Stimulated activated CD4-positive, alpha-beta T cell treated with anti-CD3 and anti-CD28 coated beads, Interleukin-15, amount 100 ng/mL, for 1 hour (primary cell): ENCODE measurements around the gene TLCD4.

Source experiments
- DNase-seq, 2 donors: peaks; one replicate each; pipeline ENCODE4 v3.0.0-alpha.2; 2020; ENCODE audit warnings: low read depth in 1 of 2, low spot score in 1 of 2

Gene TLCD4

DNA sequence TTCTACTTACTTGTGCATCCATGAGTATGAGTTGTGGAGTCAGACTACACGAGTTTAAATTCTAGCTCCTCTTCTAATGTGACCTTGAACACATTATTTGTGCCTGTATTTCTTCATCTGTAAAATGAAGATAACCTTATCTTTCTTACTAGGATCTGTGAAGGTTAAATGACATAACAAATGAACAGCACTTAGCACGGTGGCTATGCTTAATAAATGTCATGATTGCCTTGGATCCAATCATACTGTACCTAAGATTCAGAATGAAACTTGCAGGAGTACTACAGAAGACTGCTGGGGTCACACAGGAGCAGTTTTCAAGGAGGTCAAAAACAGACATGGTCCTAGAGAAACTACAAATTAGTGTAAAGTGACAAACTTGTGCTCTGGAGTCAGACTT is 22.2 kb upstream of the TLCD4 start:
- no peak for DNase-seq

GRCh38 chr1:95095833-95096217 is 21.3 kb upstream of the TLCD4 start:
- DNase-seq: no peak

- no peak for DNase-seq
Observed at GRCh38 chr1:95096218-95096841, 20.8 kb upstream of the TLCD4 start.

- no peak for DNase-seq
Observed at GRCh38 chr1:95097426-95097825, 19.7 kb upstream of the TLCD4 start.

DNA sequence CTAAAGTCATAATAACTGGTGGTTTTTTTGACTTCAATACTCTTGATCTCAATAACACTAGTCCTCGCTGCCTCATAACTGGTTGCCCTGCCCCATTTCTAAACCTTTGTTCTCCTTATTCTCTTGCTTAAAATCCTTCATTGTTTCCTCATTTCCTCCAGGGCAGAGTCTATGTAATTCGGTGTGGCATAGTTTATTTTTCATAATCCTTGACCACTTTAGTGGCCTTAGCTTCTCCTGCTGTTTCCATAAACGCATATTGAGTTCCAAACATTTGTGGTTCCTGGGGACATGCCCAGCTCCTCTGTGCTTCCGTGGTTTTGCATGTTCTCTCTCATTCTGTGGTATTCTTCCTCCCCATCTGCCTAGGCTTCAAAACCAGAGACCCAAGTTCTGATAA is 19.0 kb upstream of the TLCD4 start:
- no peak for DNase-seq

GRCh38 chr1:95108792-95109191 is 8.4 kb upstream of the TLCD4 start:
- no peak for DNase-seq

DNA sequence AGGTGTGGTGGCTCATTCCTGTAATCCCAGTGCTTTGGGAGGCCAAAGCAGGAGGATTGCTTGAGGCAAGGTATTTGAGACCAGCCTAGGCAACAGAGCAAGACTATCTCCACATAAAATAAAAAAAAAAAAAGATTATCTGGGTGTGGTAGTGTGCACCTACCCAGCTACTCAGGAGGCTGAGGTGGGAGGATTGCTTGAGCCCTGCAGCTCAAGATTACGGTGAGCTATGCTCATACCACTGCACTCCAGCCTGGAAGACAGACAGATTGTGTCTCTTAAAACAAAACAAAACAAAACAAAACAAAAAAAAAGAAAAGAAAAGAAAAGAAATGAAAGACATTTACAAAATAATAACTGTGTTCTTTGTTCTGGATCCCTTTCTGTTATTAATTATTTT is 6.1 kb upstream of the TLCD4 start:
- no peak for DNase-seq

GRCh38 chr1:95113684-95114083 is 3.5 kb upstream of the TLCD4 start:
- DNase-seq: no peak

DNA sequence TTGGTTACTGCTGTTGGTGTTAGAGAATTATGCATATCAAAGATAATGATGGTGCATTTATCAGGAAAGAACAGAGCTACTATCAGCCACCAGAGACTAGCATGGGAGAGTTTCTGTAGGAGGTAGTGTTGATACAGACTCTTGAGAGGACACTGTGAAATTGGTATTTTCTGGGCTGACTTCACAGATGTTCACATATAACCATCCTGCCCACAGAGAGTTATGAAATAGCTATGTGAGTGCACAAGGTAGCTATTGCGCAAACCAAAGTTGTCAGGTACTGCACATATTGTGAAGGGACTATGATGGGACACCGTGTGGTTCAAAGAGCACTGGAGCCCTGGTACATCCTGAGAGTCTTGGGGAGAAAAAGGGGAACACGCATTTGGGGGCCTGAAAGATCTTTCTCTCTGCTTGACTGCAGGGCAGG is 1.4 kb upstream of the TLCD4 start:
- no peak for DNase-seq

- DNase-seq: peak in 1 of 2 donors; percentile 16
Observed at GRCh38 chr1:95116580-95117206, 462 bp upstream of the TLCD4 start.

DNA sequence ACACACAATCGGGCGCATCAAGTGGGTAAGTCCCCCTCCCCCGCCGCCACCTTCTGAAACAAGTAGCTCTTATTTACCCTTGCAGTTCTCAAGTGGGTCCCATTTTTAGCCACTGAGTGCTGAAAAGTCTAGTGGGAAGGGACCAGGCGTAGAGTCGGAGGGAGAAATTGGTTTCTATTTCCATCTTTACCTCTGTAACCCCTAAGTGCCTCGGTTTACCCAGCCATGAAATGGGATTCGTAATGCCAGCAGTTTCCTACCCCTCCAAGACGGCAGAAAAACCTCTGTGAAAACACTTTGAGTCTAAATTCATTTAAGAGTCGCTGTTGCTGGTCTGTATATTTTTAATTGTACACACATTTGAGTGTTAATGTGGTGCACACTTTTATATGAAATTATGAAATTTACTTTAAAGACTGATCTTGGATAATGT is 928 bp downstream of the TLCD4 start:
- DNase-seq: no peak

- no peak for DNase-seq
Observed at GRCh38 chr1:95118710-95119109, 1.6 kb downstream of the TLCD4 start.

- no peak for DNase-seq
Observed at GRCh38 chr1:95119273-95119672, 2.1 kb downstream of the TLCD4 start.

- DNase-seq: no peak
Observed at GRCh38 chr1:95122151-95122697, 5.1 kb downstream of the TLCD4 start.

GRCh38 chr1:95124342-95124741 is 7.2 kb downstream of the TLCD4 start:
- DNase-seq: no peak

DNA sequence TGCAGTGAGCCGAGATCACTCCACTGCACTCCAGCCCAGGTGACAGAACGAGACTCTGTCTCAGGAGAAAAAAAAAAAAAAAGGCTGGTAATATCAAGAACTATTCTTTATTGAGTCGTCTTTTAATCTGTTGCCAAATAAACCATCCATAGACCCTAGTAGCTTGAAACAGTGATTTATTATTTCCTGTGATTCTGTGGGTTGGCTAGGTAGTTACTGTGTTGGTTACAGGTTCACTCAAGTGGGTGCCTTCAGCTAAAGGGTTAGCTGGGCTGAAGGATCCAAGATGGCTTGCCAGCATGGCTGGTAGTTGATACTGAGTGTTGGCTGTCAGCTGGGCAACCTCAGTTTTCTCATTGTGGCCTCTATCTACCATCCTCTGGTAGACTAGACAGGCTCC is 9.2 kb downstream of the TLCD4 start:
- no peak for DNase-seq

- DNase-seq: no peak
Observed at GRCh38 chr1:95126846-95127245, 9.7 kb downstream of the TLCD4 start.

DNA sequence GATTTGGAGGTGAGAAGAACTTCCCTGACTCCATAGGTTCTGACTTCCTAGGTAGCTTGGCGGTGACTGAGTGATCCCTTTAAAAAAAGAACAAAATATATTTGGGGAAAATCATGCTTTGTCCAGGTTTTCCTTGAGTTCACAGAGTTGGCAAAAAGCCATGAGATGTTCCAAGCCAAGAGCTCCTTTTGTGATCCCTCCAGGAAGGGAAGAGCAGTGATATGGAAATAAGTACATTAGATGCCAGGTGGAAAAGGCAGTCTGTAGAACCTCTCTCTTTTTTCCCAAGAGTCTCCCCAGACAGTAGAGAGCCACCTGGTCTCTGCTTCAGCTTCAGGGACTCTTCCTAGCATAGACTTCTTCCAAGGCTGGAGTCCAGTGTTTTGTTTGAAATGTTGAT is 10.2 kb downstream of the TLCD4 start:
- DNase-seq: no peak

DNA sequence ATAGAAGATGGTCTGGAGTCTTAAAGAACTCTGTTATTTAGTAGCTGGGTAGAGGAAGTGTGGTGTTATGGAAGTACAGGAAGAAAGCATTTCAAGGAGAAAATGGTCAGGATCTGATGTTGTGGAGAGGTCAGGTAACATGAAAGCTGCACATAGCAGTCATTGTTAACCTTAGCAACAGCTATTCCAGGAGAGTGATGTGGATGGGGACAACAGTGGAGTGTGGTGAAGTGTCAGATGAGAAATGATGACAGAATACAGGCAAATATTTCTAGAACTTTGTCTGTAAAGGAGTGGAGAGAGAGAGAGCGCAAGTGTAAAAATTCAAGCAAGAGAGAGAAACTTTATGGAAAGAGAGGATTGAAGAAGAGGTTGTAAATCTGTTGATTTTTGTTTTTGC is 15.6 kb downstream of the TLCD4 start:
- no peak for DNase-seq

DNA sequence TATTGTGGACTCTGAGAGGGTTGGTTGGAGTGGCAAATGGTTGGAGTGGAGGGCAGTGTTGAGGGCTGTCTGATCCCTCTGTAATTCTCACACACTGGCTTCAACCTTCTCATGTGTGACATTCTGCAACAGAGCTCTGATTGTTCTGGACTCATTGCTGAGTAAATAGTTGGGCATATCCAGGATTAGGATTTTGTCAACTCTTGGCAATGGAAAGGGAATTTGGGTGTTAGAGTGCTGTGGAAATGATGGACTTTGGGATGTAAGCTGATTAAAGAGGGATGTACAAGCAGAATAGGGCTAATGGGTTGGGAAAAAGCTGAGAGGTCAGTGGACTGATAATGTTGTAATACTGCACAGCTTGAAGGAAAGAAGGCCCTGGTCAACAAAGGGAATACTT is 16.5 kb downstream of the TLCD4 start:
- no peak for DNase-seq

DNA sequence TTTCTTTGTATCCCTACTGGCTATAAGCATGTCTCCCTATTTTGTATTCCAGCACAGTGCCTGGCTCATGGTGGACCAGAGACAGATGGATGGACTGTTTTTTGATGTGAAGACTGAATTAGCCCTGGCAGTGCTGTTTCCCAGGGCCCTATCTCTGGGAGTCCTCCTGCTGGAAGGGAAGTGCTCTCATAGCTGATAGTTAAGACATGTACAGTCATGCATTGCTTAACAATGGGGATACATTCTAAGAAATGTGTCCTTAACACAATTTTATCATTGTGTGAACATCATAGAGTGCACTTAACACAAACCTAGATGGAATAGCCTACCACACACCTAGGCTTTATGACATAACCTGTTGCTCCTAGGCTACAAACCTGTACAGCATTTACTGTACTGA is 21.1 kb downstream of the TLCD4 start:
- DNase-seq: no peak

DNA sequence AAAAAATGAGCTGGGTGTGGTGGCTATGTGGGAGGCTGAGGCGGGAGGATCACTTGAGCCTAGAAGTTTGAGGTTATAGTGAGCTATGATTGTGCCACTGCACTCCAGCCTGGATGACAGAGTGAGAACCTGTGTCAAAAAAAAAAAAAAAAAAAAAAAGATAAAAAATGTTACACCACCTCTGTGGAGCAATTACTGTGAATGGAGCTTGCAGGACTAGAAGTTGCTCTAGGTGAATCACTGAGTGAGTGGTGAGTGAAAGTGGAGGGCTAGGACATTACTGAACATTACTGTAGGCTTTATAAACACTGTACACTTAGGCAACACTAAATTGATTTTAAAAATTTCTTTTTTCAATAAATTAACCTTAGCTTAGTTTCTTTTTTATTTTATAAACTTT is 21.9 kb downstream of the TLCD4 start:
- DNase-seq: no peak

DNA sequence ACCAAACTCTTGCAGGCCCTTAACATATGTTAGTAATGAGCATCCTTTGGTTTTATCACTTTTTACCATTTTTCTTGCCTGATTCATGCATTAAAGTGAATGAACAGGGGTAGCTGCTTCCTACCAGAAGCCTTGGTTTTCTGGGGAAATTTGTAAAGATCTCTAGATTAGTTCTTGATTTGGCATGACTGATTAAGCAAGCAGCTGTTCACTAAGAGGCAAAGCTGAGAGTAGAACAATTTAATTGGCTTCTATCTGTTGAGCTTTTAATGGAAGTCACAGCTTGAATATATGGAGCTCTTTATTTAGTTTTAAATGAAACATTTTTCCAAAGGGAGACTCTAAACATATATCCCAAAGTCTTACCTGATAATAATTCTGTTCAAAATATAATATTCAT is 23.6 kb downstream of the TLCD4 start:
- no peak for DNase-seq
